ENCODE measurements around the gene DEFB132.
A peak's percentile ranks its signal among the peaks of the same experiment; 100 is the strongest.
"Not testable (repeated sequence)": the region's sequence is repeated elsewhere in the genome, so short reads cannot be mapped to it uniquely, and the experiment has no call there.

DEFB132 gene

DNA sequence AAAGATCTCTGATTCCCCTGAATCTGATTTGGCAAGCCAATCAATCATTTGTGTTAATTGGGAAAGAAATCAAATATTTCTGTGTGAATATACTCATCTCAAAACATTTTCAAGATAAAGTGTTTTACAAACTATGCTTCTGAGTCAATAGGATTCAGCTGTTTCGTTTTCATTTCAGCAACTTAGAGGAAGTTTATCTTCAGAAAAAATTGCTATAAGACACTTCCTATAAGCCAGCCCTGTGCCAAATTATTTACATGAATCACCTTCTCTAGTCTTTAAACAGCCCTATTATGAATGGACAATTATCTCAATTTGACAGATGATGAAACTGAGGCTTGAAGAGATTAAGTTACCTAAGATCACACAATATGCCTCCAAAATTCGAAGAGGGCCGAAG lies 19.6 kb upstream of the DEFB132 start:
- no peak overlapping the region for H3K4me3 ChIP-seq (ENCODE audit: low read depth, low read length)
- no peak for TF ChIP-seq CTCF (IDR thresholded peaks at IDR 0.05; ENCODE audit: borderline replicate concordance, insufficient read depth, low read depth, low read length)

- no peak overlapping the region for H3K4me3 ChIP-seq (ENCODE audit: low read depth, low read length)
- TF ChIP-seq CTCF (IDR thresholded peaks at IDR 0.05; ENCODE audit: borderline replicate concordance, insufficient read depth, low read depth, low read length), result no peak
Measured at GRCh38 chr20:242905-243304, 14.6 kb upstream of the DEFB132 start.

GRCh38 chr20:251354-251753 lies 6.2 kb upstream of the DEFB132 start:
- no peak overlapping the region for H3K4me3 ChIP-seq (ENCODE audit: low read depth, low read length)
- no peak for TF ChIP-seq CTCF (IDR thresholded peaks at IDR 0.05; ENCODE audit: borderline replicate concordance, insufficient read depth, low read depth, low read length)

GRCh38 chr20:252801-253200 lies 4.7 kb upstream of the DEFB132 start:
- H3K4me3 ChIP-seq (ENCODE audit: low read depth, low read length), result no peak overlapping the region
- TF ChIP-seq CTCF (IDR thresholded peaks at IDR 0.05; ENCODE audit: borderline replicate concordance, insufficient read depth, low read depth, low read length), result no peak

DNA sequence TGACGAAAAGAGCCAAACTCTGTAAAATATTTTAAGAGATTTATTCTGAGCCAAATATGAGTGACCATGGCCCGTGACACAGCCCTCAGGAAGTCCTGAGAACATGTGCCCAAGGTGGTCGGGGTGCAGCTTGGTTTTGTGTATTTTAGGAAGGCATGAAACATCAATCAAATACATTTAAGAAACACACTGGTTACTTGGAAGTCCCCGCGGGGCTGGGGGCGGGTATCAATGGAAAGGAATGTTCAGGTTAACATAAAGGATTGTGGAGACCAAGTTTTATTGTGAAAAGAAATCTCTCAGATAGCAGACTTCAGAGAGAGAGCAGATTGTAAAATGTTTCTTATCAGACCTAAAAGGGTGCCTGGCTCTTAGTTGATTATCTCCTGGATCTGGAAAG lies 4.1 kb upstream of the DEFB132 start:
- H3K4me3 ChIP-seq (ENCODE audit: low read depth, low read length), result not testable (repeated sequence)

GRCh38 chr20:258269-258858 lies 840 bp downstream of the DEFB132 start:
- no peak for TF ChIP-seq CTCF (IDR thresholded peaks at IDR 0.05; ENCODE audit: borderline replicate concordance, insufficient read depth, low read depth, low read length)

GRCh38 chr20:258963-259362 lies 1.4 kb downstream of the DEFB132 start:
- TF ChIP-seq CTCF (IDR thresholded peaks at IDR 0.05; ENCODE audit: borderline replicate concordance, insufficient read depth, low read depth, low read length), result peak; percentile 21; the same call in 1 of the 2 replicates
- H3K4me3 ChIP-seq (ENCODE audit: low read depth, low read length), result no peak overlapping the region

More at GRCh38 chr20:258269-258858, 840 bp downstream of the DEFB132 start:
- no peak overlapping the region for H3K4me3 ChIP-seq (ENCODE audit: low read depth, low read length)

GRCh38 chr20:259981-260380 lies 2.5 kb downstream of the DEFB132 start:
- no peak overlapping the region for H3K4me3 ChIP-seq (ENCODE audit: low read depth, low read length)
- no peak for TF ChIP-seq CTCF (IDR thresholded peaks at IDR 0.05; ENCODE audit: borderline replicate concordance, insufficient read depth, low read depth, low read length)
